GM18511 (cell line): ENCODE results near the gene SAMM50.

Experiments used
- ATAC-seq: cut with Tn5 transposase; IDR thresholded peaks from one replicate; pipeline ENCODE4 v1.9.1; 2021; ENCODE audit warnings: mild to moderate bottlenecking, moderate library complexity; ENCODE audit not compliant: unreplicated experiment

SAMM50 gene

GRCh38 chr22:43945632-43946383 lies 9.4 kb upstream of the SAMM50 start:
- ATAC-seq, result no peak

- no peak for ATAC-seq
Observed at GRCh38 chr22:43946384-43946667, 8.9 kb upstream of the SAMM50 start.

GRCh38 chr22:43948836-43949406 lies 6.3 kb upstream of the SAMM50 start:
- ATAC-seq, result no peak

GRCh38 chr22:43951391-43951790 lies 3.9 kb upstream of the SAMM50 start:
- no peak for ATAC-seq

GRCh38 chr22:43951966-43952365 lies 3.3 kb upstream of the SAMM50 start:
- no peak for ATAC-seq

GRCh38 chr22:43953988-43954785 lies 1.1 kb upstream of the SAMM50 start:
- ATAC-seq, result no peak

GRCh38 chr22:43955883-43956782 lies 891 bp downstream of the SAMM50 start:
- peak; percentile 33 for ATAC-seq

- no peak for ATAC-seq
Observed at GRCh38 chr22:43956805-43957463, 1.7 kb downstream of the SAMM50 start.

- no peak for ATAC-seq
Observed at GRCh38 chr22:43957871-43958270, 2.6 kb downstream of the SAMM50 start.

- no peak for ATAC-seq
Observed at GRCh38 chr22:43964314-43964857, 9.1 kb downstream of the SAMM50 start.

GRCh38 chr22:43967069-43967468 lies 11.8 kb downstream of the SAMM50 start:
- ATAC-seq, result no peak

GRCh38 chr22:43968614-43969013 lies 13.4 kb downstream of the SAMM50 start:
- ATAC-seq, result no peak

- ATAC-seq, result no peak
Observed at GRCh38 chr22:43969021-43969878, 14.0 kb downstream of the SAMM50 start.

GRCh38 chr22:43969989-43970755 lies 14.9 kb downstream of the SAMM50 start:
- ATAC-seq, result no peak

- ATAC-seq, result no peak
Observed at GRCh38 chr22:43971112-43971511, 15.9 kb downstream of the SAMM50 start.

- no peak for ATAC-seq
Observed at GRCh38 chr22:43972931-43973462, 17.8 kb downstream of the SAMM50 start.

GRCh38 chr22:43974028-43974545 lies 18.8 kb downstream of the SAMM50 start:
- no peak for ATAC-seq

GRCh38 chr22:43975041-43975440 lies 19.8 kb downstream of the SAMM50 start:
- ATAC-seq, result no peak
